ENCODE results near the gene CNKSR3.

DNA sequence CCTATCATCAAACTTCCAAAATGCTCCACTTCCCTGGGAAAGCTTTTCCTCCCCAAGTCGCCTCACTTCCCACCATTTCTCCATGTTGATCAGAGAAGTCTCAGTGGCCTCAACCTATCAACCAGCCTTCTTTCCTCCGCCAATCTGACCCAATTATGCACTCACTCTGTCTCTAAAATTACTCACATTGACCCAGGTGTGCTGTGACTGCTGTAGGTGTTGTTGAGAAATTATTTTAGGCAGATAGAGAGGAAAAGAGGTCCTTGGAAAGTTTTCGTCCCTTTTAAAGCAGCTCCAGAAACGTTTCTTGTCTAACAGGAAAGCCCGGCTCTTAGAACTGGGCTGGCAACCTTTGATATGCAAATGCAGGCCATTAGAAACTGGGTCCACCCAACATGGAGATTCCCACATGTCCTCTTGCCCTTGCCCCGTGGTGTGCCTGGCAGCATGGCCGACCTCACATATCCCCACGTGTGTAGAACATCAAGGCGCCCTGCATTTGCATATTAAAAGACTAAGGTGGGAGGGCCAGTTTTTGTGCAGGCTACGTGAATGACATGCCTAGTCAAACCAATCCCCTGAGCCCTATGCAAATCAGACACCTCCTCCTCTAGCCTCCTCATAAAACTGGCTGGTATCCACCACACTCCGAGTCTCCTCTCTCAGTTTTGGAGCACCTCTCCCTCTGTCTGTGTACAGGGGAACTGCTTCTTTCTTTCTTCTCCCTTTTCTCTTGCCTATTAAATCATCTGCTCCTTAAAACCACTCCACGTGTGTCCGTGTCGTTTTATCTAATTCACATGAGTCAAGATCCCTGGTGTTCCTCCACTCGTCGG lies 166.8 kb downstream of the CNKSR3 start:
- TF ChIP-seq, protein P1, sequence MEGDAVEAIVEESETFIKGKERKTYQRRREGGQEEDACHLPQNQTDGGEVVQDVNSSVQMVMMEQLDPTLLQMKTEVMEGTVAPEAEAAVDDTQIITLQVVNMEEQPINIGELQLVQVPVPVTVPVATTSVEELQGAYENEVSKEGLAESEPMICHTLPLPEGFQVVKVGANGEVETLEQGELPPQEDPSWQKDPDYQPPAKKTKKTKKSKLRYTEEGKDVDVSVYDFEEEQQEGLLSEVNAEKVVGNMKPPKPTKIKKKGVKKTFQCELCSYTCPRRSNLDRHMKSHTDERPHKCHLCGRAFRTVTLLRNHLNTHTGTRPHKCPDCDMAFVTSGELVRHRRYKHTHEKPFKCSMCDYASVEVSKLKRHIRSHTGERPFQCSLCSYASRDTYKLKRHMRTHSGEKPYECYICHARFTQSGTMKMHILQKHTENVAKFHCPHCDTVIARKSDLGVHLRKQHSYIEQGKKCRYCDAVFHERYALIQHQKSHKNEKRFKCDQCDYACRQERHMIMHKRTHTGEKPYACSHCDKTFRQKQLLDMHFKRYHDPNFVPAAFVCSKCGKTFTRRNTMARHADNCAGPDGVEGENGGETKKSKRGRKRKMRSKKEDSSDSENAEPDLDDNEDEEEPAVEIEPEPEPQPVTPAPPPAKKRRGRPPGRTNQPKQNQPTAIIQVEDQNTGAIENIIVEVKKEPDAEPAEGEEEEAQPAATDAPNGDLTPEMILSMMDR (IDR thresholded peaks at IDR 0.05; ENCODE audit: borderline replicate concordance, extremely low read depth, low read length, poor library complexity, severe bottlenecking), result peak; percentile 8
- no peak for TF ChIP-seq EZH2 (IDR thresholded peaks at IDR 0.05; ENCODE audit: borderline replicate concordance, low read depth, low read length, severe bottlenecking)

All from DND-41 (cell line).